HEK293 (cell line): ENCODE results near the gene MYO1D.

Source experiments
- CTCF ChIA-PET: fragments of 350-600 bp; formaldehyde crosslinking; extraction: SDS; loops from one replicate; lab custom pipeline; 2021; ENCODE audit warnings: antibody characterized with exemption; lab: Yijun Ruan, JAX
- POLR2A ChIA-PET: fragments of 300-600 bp; formaldehyde crosslinking; extraction: SDS; loops from one replicate; lab custom pipeline; 2020; ENCODE audit warnings: antibody characterized with exemption, inconsistent platforms; lab: Yijun Ruan, JAX
- H3K27ac ChIP-seq: fragments of 200-500 bp; sonication (Bioruptor generic); 2 replicates; pipeline ENCODE4 v1.5.1; 2014; ENCODE audit warnings: low read depth, low read length, control low read depth, inconsistent platforms; ENCODE audit errors: extremely low read depth
- H3K36me3 ChIP-seq, 2 experiments: fragments of 200-500 bp in 1 of 2; sonication (Bioruptor generic) in 1 of 2; 1 replicate in 1 of 2; 2 replicates in 1 of 2; pipeline ENCODE4 v1.5.1; 2014 to 2017; ENCODE audit warnings: inconsistent platforms in 2 of 2, low read length in 2 of 2; ENCODE audit not compliant: control insufficient read depth in 2 of 2, insufficient read depth in 1 of 2
- H3K4me1 ChIP-seq: fragments of 200-500 bp; sonication (Bioruptor generic); 2 replicates; pipeline ENCODE4 v1.5.1; 2014; ENCODE audit warnings: mild to moderate bottlenecking, low read length, inconsistent platforms; ENCODE audit not compliant: control insufficient read depth, insufficient read depth
- H3K4me3 ChIP-seq: 2 replicates; pipeline ENCODE4 v1.5.1; 2011; ENCODE audit warnings: low read depth, mild to moderate bottlenecking, control low read depth, low read length, moderate library complexity
- H3K9me3 ChIP-seq: fragments of 200-500 bp; sonication (Bioruptor generic); 2 replicates; pipeline ENCODE4 v1.5.1; 2014; ENCODE audit warnings: low read depth, low read length, inconsistent platforms; ENCODE audit not compliant: control insufficient read depth, insufficient read depth
- BCL11A ChIP-seq: fragments of 450-650 bp; formaldehyde crosslinking; IDR thresholded peaks from 2 replicates; pipeline ENCODE4 v1.5.1; 2016; ENCODE audit warnings: low read depth, missing biosample characterization, missing genetic modification characterization
- IKZF3 ChIP-seq: fragments of 450-650 bp; IDR thresholded peaks from 2 replicates; pipeline ENCODE4 v1.5.0; 2018; ENCODE audit warnings: missing biosample characterization, mild to moderate bottlenecking, missing genetic modification characterization, moderate library complexity
- INSM2 ChIP-seq: fragments of 450-650 bp; formaldehyde crosslinking; IDR thresholded peaks from 2 replicates; pipeline ENCODE4 v1.5.1; 2016; ENCODE audit warnings: missing biosample characterization, missing genetic modification characterization
- MZF1 ChIP-seq: fragments of 450-650 bp; formaldehyde crosslinking; IDR thresholded peaks from 2 replicates; pipeline ENCODE4 v1.5.1; 2017; ENCODE audit warnings: missing biosample characterization, missing genetic modification characterization, borderline replicate concordance
- TRIM28 ChIP-seq: IDR thresholded peaks from 2 replicates; pipeline ENCODE4 v1.6.1; 2011; ENCODE audit warnings: low read length, control low read depth, borderline replicate concordance
- ZBTB17 ChIP-seq: fragments of 450-650 bp; formaldehyde crosslinking; IDR thresholded peaks from 2 replicates; pipeline ENCODE4 v1.5.1; 2016; ENCODE audit warnings: missing biosample characterization, missing genetic modification characterization
- ZBTB20 ChIP-seq: fragments of 450-650 bp; formaldehyde crosslinking; IDR thresholded peaks from 2 replicates; pipeline ENCODE4 v1.5.1; 2016; ENCODE audit warnings: missing biosample characterization, missing genetic modification characterization
- ZBTB21 ChIP-seq: fragments of 450-650 bp; formaldehyde crosslinking; IDR thresholded peaks from 2 replicates; pipeline ENCODE4 v1.5.1; 2017; ENCODE audit warnings: missing biosample characterization, missing genetic modification characterization
- ZNF157 ChIP-seq: fragments of 450-650 bp; formaldehyde crosslinking; IDR thresholded peaks from 2 replicates; pipeline ENCODE4 v1.5.1; 2016; ENCODE audit warnings: missing biosample characterization, missing genetic modification characterization
- ZNF174 ChIP-seq: fragments of 450-650 bp; formaldehyde crosslinking; IDR thresholded peaks from 2 replicates; pipeline ENCODE4 v1.5.0; 2017; ENCODE audit warnings: missing biosample characterization, mild to moderate bottlenecking, missing genetic modification characterization
- ZNF302 ChIP-seq: fragments of 450-650 bp; formaldehyde crosslinking; IDR thresholded peaks from 2 replicates; pipeline ENCODE4 v1.5.1; 2016; ENCODE audit warnings: missing biosample characterization, missing genetic modification characterization, low read depth
- ZNF335 ChIP-seq: fragments of 450-650 bp; formaldehyde crosslinking; conservative IDR thresholded peaks from 2 replicates; pipeline ENCODE4 v1.5.1; 2016; ENCODE audit warnings: missing biosample characterization, missing genetic modification characterization
- ZNF366 ChIP-seq: fragments of 450-650 bp; formaldehyde crosslinking; conservative IDR thresholded peaks from 2 replicates; pipeline ENCODE4 v1.5.1; 2016; ENCODE audit warnings: missing biosample characterization, missing genetic modification characterization
- ZNF391 ChIP-seq: fragments of 450-650 bp; formaldehyde crosslinking; IDR thresholded peaks from 2 replicates; pipeline ENCODE4 v1.5.1; 2016; ENCODE audit warnings: low read depth, missing biosample characterization, missing genetic modification characterization, borderline replicate concordance
- ZNF423 ChIP-seq: fragments of 450-650 bp; formaldehyde crosslinking; IDR thresholded peaks from 2 replicates; pipeline ENCODE4 v1.5.1; 2016; ENCODE audit warnings: missing biosample characterization, missing genetic modification characterization
- ZNF514 ChIP-seq: fragments of 450-650 bp; formaldehyde crosslinking; IDR thresholded peaks from 2 replicates; pipeline ENCODE4 v1.5.1; 2016; ENCODE audit warnings: missing biosample characterization, missing genetic modification characterization
- ZNF549 ChIP-seq: fragments of 450-650 bp; IDR thresholded peaks from 2 replicates; pipeline ENCODE4 v1.5.1; 2018; ENCODE audit warnings: missing biosample characterization, missing genetic modification characterization, mild to moderate bottlenecking, inconsistent platforms, moderate library complexity
- ZNF664 ChIP-seq: fragments of 450-650 bp; formaldehyde crosslinking; IDR thresholded peaks from 2 replicates; pipeline ENCODE4 v1.5.1; 2016; ENCODE audit warnings: missing biosample characterization, missing genetic modification characterization
- ZNF843 ChIP-seq: fragments of 450-650 bp; formaldehyde crosslinking; IDR thresholded peaks from 2 replicates; pipeline ENCODE4 v1.5.1; 2016; ENCODE audit warnings: missing biosample characterization, missing genetic modification characterization
- ZSCAN23 ChIP-seq: fragments of 450-650 bp; formaldehyde crosslinking; IDR thresholded peaks from 2 replicates; pipeline ENCODE4 v1.5.1; 2016; ENCODE audit warnings: missing biosample characterization, missing genetic modification characterization
- TF ChIP-seq, protein P1 (sequence below): fragments of 450-650 bp; formaldehyde crosslinking; IDR thresholded peaks from 2 replicates; pipeline ENCODE4 v1.5.1; 2016; ENCODE audit warnings: missing biosample characterization, missing genetic modification characterization
- TF ChIP-seq, protein P2 (sequence below): fragments of 450-650 bp; formaldehyde crosslinking; IDR thresholded peaks from 2 replicates; pipeline ENCODE4 v1.5.1; 2016; ENCODE audit warnings: missing biosample characterization, missing genetic modification characterization
- TF ChIP-seq, protein P3 (sequence below): fragments of 450-650 bp; formaldehyde crosslinking; IDR thresholded peaks from 2 replicates; pipeline ENCODE4 v1.5.1; 2017; ENCODE audit warnings: missing biosample characterization, missing genetic modification characterization

Gene MYO1D

GRCh38 chr17:32875923-32876416, 954 bp downstream of the MYO1D start:
- Histone ChIP-seq H3K9me3 (no peaks in the 10 kb centered on the region), H3K36me3 (peaks cover 0 to 7% of the 10 kb centered on the region in 2 experiments; a peak in 1 of 3 replicates), H3K4me1 (peaks cover 9% of the 10 kb centered on the region), H3K4me3 (peak overlapping the region; percentile 88), H3K27ac (peak overlapping the region; percentile 96)
- POLR2A ChIA-PET: interaction anchor here (0.7 to 1.4 kb wide), 4 partner anchors 22 to 392 kb away, joined by 3 to 5 read pairs (median 4); no protein-coding TSS in a partner anchor
- CTCF ChIA-PET: interaction anchor here (0.6 to 6.8 kb wide), 23 partner anchors 9 to 421 kb away, joined by 3 to 211 read pairs (median 9); no protein-coding TSS in a partner anchor
- TF ChIP-seq INSM2: 0 out of 2 replicates have a peak, but pooled peaks have one; percentile 28
- TF ChIP-seq ZNF174 (tag by site-specific recombination): no peak
- TF ChIP-seq, protein P1, sequence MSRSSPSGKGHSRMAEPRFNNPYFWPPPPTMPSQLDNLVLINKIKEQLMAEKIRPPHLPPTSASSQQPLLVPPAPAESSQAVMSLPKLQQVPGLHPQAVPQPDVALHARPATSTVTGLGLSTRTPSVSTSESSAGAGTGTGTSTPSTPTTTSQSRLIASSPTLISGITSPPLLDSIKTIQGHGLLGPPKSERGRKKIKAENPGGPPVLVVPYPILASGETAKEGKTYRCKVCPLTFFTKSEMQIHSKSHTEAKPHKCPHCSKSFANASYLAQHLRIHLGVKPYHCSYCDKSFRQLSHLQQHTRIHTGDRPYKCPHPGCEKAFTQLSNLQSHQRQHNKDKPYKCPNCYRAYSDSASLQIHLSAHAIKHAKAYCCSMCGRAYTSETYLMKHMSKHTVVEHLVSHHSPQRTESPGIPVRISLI (tag by site-specific recombination): peak; percentile 63; the same call in 1 of the 2 replicates
- TF ChIP-seq IKZF3: peak; percentile 26; the same call in 1 of the 2 replicates
- TF ChIP-seq BCL11A (tag by site-specific recombination): 0 out of 2 replicates have a peak, but pooled peaks have one; percentile 46
- TF ChIP-seq, protein P2, sequence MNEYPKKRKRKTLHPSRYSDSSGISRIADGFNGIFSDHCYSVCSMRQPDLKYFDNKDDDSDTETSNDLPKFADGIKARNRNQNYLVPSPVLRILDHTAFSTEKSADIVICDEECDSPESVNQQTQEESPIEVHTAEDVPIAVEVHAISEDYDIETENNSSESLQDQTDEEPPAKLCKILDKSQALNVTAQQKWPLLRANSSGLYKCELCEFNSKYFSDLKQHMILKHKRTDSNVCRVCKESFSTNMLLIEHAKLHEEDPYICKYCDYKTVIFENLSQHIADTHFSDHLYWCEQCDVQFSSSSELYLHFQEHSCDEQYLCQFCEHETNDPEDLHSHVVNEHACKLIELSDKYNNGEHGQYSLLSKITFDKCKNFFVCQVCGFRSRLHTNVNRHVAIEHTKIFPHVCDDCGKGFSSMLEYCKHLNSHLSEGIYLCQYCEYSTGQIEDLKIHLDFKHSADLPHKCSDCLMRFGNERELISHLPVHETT (tag by site-specific recombination): 0 out of 2 replicates have a peak, but pooled peaks have one; percentile 52
- 0 out of 2 replicates have a peak, but pooled peaks have one; percentile 57 for TF ChIP-seq ZBTB17 (tag by site-specific recombination)
- peak; percentile 82 for TF ChIP-seq ZNF335
- peak; percentile 68 for TF ChIP-seq ZNF366 (tag by site-specific recombination)
- TF ChIP-seq ZNF423 (tag by site-specific recombination): no peak
- 0 out of 2 replicates have a peak, but pooled peaks have one; percentile 9 for TF ChIP-seq ZNF391
- TF ChIP-seq ZSCAN23 (tag by site-specific recombination): no peak
- TF ChIP-seq, all 188 proteins: peak for 9

DNA sequence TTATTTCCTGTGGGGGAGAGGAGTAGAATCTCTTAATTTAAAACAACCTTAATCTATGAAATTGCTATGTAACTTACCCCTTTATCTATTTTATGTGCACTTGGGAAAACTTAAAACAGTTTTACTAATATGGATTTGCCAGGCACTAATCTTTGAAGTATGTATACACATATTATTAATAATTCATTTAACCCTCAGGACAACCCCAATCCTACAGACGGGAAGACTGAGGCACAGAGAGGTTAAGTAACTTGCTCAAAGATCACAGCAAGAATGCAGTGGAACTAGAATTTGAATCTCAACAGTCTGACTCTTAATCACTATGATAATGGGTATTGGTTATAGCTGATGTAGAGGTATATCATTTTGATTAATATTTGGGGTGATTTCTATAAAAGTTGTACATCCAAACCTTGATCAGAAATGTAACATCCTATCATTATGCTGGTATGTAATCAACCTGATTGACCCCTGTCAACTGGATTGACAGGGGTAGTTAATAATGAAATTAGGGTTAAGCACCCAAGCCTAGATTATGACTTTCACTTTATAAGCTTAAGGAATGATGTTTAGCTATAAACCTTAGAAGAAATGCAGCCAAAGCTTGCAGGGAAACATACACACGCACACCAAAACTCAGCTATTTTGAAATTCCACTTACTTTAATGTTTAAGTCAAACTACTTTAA, 1.6 kb downstream of the MYO1D start:
- H3K9me3 ChIP-seq: no peaks in the 10 kb centered on the region
- H3K36me3 ChIP-seq: peaks cover 0 to 7% of the 10 kb centered on the region in 2 experiments; a peak in 1 of 3 replicates
- CTCF ChIA-PET: interaction anchor here (0.8 to 6.8 kb wide), 14 partner anchors 9 to 421 kb away, joined by 3 to 211 read pairs (median 7); no protein-coding TSS in a partner anchor
- H3K27ac ChIP-seq: no peak overlapping the region; the same call in 1 of the 2 replicates
- H3K4me1 ChIP-seq: peaks cover 7% of the 10 kb centered on the region; the same call in 1 of the 2 replicates
- POLR2A ChIA-PET: interaction anchor here (1.0 kb wide), 1 partner anchor 392 kb away, joined by 3 read pairs; no protein-coding TSS in a partner anchor
- TF ChIP-seq ZNF514 (tag by site-specific recombination): no peak
- peak; percentile 85 for TF ChIP-seq ZNF664 (tag by site-specific recombination)
- peak overlapping the region; percentile 88 for H3K4me3 ChIP-seq

- H3K4me1 ChIP-seq: peaks cover 11% of the 10 kb centered on the region
- no peak overlapping the region for H3K27ac ChIP-seq
- H3K9me3 ChIP-seq: no peaks in the 10 kb centered on the region
- no peak overlapping the region for H3K4me3 ChIP-seq
- ChIA-PET POLR2A (interaction anchor here (0.7 kb wide), 1 partner anchor 37 kb away, joined by 5 read pairs; no protein-coding TSS in a partner anchor), CTCF (interaction anchor here (1.1 to 6.6 kb wide), 4 partner anchors 9 to 93 kb away, joined by 4 to 211 read pairs (median 8); no protein-coding TSS in a partner anchor)
- H3K36me3 ChIP-seq: peaks cover 0 to 7% of the 10 kb centered on the region in 2 experiments; a peak in 1 of 3 replicates
- TF ChIP-seq ZNF157 (tag by site-specific recombination) (no peak), ZNF549 (no peak), ZNF174 (tag by site-specific recombination) (no peak), ZBTB20 (tag by site-specific recombination) (no peak), ZNF843 (tag by site-specific recombination) (no peak), MZF1 (tag by site-specific recombination) (no peak), ZNF302 (tag by site-specific recombination) (no peak), ZBTB21 (tag by site-specific recombination) (no peak), TRIM28 (no peak)
- TF ChIP-seq, protein P3, sequence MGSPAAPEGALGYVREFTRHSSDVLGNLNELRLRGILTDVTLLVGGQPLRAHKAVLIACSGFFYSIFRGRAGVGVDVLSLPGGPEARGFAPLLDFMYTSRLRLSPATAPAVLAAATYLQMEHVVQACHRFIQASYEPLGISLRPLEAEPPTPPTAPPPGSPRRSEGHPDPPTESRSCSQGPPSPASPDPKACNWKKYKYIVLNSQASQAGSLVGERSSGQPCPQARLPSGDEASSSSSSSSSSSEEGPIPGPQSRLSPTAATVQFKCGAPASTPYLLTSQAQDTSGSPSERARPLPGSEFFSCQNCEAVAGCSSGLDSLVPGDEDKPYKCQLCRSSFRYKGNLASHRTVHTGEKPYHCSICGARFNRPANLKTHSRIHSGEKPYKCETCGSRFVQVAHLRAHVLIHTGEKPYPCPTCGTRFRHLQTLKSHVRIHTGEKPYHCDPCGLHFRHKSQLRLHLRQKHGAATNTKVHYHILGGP (tag by site-specific recombination): no peak
These were observed 3.8 kb downstream of the MYO1D start for GRCh38 chr17:32873114-32873513.
